ENCODE measurements around the gene DAP. TPM values are rescaled to one million over a fixed set of nuclear protein-coding genes. Genes with fewer than 3 reads are reported as not detected.
A peak's percentile ranks its signal among the peaks of the same experiment; 100 is the strongest.

The DAP gene
- total RNA-seq, 6 donors from 2014 or later, result 38.8 to 101 (median 77.6) TPM

DNA sequence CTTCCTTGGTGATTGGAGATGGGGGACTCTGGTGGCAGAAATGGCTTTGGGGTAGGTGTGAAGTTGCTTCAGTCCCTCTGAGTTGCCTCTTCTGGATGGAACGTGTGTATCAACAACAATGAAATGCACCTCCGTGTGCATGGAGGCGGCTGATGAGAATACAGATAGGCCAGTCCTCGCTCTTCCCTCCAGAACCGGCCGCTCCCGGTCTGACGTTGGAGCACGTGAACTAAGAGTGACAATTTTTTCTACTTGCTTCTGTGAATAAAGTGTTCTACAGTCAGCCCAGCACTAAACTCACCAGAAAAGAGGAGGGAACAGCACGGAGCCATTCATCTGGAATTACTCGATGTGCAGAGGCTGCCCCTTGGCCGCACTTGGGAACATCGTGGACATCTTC is 106.5 kb downstream of the DAP start:
- WGBS, 2 donors, result 92 to 94% methylated on average over 12 to 13 of the region's 13 CpGs
- no peak for TF ChIP-seq POLR2AphosphoS5 (IDR thresholded peaks at IDR 0.05)
- TF ChIP-seq EP300 (IDR thresholded peaks at IDR 0.05), result no peak
- TF ChIP-seq, protein P1, sequence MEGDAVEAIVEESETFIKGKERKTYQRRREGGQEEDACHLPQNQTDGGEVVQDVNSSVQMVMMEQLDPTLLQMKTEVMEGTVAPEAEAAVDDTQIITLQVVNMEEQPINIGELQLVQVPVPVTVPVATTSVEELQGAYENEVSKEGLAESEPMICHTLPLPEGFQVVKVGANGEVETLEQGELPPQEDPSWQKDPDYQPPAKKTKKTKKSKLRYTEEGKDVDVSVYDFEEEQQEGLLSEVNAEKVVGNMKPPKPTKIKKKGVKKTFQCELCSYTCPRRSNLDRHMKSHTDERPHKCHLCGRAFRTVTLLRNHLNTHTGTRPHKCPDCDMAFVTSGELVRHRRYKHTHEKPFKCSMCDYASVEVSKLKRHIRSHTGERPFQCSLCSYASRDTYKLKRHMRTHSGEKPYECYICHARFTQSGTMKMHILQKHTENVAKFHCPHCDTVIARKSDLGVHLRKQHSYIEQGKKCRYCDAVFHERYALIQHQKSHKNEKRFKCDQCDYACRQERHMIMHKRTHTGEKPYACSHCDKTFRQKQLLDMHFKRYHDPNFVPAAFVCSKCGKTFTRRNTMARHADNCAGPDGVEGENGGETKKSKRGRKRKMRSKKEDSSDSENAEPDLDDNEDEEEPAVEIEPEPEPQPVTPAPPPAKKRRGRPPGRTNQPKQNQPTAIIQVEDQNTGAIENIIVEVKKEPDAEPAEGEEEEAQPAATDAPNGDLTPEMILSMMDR (IDR thresholded peaks at IDR 0.05), result no peak
- TF ChIP-seq POLR2A (IDR thresholded peaks at IDR 0.05), result no peak
- no peak for ATAC-seq (ENCODE audit: low FRiP score in 2 of 2)

DNA sequence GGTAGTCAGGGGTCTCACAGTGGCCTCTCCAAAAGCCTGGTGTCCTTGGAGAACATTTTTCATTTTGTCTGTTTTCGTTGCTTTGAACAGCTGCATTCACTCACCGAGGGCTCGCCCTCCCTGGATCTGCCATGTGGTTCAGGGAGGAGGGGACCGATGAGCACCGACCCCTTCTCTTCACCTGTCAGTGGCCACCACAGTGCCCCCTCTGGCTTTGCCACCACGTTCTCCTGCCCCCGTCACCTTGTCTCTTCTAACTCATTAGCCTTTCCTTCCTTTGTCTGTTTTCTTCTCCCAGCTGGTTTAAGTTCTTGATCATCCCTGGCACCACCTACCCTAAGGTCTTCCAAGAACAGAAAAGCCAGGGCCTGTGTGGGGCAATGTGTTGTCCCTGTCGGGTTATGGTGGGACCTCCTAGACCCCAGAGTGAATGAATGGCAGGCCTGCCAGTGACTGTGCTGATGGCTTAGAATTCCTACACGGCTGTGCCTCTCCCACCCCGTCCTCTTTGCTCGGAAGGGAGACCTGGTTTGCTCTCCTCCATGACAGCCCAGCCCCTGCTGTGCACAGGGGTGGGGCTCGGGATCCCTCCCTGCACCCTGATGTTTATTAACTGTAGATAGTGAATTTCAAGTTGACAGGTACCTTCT is 107.2 kb downstream of the DAP start:
- no peaks in the 10 kb centered on the region for H3K4me1 ChIP-seq
- no peak overlapping the region for H3K4me3 ChIP-seq
- no peak for ATAC-seq (ENCODE audit: low FRiP score in 2 of 2)
- DNase-seq, result no peak
- H3K27me3 ChIP-seq, result peaks cover 0 to 3% (median 0%) of the 10 kb centered on the region in 4 donors
- no peaks in the 10 kb centered on the region for H3K9me3 ChIP-seq
- no peak overlapping the region for H3K27ac ChIP-seq
- TF ChIP-seq EP300 (IDR thresholded peaks at IDR 0.05) (no peak), POLR2A (IDR thresholded peaks at IDR 0.05) (no peak), POLR2AphosphoS5 (IDR thresholded peaks at IDR 0.05) (no peak)
- TF ChIP-seq, protein P1 (IDR thresholded peaks at IDR 0.05), result no peak
- WGBS, 2 donors, result 76 to 78% methylated on average over 12 of the region's 12 CpGs
- H3K36me3 ChIP-seq, result no peaks in the 10 kb centered on the region

More for the DNA sequence above, 106.5 kb downstream of the DAP start:
- DNase-seq, result no peak
- Histone ChIP-seq H3K9me3 (no peaks in the 10 kb centered on the region), H3K4me3 (no peak overlapping the region), H3K27me3 (no peaks in the 10 kb centered on the region), H3K4me1 (no peaks in the 10 kb centered on the region), H3K36me3 (no peaks in the 10 kb centered on the region), H3K27ac (no peak overlapping the region)

DNA sequence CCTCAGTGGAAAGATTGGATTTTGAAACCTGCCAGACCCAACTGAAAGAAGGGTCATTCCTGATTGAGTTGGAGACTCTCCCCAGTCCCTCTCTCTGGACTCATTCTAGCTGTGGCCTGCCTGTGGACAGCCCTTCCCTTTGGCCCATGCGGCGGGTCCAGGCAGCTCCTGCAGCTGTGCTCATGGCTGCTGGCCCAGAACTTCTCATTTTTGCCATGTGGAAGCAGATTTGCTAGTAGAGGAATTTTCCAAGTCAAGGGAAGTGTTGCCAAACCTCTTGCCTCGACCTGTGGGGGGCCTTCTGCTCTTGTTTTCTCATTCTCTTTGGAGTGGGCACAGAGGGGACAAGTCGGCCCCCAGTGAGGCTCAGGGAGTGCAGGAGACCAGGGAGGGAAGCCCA is 108.0 kb downstream of the DAP start:
- TF ChIP-seq EP300 (IDR thresholded peaks at IDR 0.05) (no peak), POLR2AphosphoS5 (IDR thresholded peaks at IDR 0.05) (no peak), POLR2A (IDR thresholded peaks at IDR 0.05) (no peak)
- TF ChIP-seq, protein P1 (IDR thresholded peaks at IDR 0.05), result no peak
- H3K27me3 ChIP-seq, result peaks cover 0 to 3% (median 0%) of the 10 kb centered on the region in 4 donors
- no peak overlapping the region for H3K27ac ChIP-seq
- ATAC-seq (ENCODE audit: low FRiP score in 2 of 2) (peak in 1 of 2 donors; percentile 73), DNase-seq (no peak)
- no peaks in the 10 kb centered on the region for H3K4me1 ChIP-seq
- H3K9me3 ChIP-seq, result no peaks in the 10 kb centered on the region
- H3K36me3 ChIP-seq, result no peaks in the 10 kb centered on the region
- 53 to 62% methylated on average over 3 to 4 of the region's 4 CpGs for WGBS, 2 donors
- no peak overlapping the region for H3K4me3 ChIP-seq

DNA sequence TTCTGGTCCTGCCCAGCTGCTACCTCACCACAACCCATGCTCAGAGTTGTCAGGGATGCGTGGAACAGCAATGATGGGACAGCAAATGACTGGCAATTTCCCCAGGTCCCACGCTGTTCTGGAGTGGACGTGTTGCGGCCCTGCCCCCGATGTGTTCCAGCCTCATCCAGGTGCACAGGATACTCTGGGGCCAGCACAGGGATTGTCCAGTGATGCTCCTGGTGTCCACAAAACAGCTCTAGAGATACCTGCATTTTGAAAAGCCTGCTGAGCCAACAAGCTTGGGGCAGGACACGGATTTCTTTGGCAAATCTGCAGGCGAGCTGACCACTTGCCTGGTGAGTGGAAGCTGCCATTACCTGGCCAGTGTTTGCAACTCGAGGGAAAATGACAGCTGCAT is 108.4 kb downstream of the DAP start:
- no peak for ATAC-seq (ENCODE audit: low FRiP score in 2 of 2)
- Histone ChIP-seq H3K27ac (no peak overlapping the region), H3K27me3 (peaks cover 0 to 3% (median 0%) of the 10 kb centered on the region in 4 donors), H3K36me3 (no peaks in the 10 kb centered on the region), H3K4me3 (no peak overlapping the region), H3K9me3 (no peaks in the 10 kb centered on the region), H3K4me1 (no peaks in the 10 kb centered on the region)
- 83 to 88% methylated on average over 3 to 8 of the region's 8 CpGs for WGBS, 2 donors
- TF ChIP-seq EP300 (IDR thresholded peaks at IDR 0.05), result no peak
- TF ChIP-seq, protein P1 (IDR thresholded peaks at IDR 0.05), result no peak
- no peak for TF ChIP-seq POLR2AphosphoS5 (IDR thresholded peaks at IDR 0.05)
- TF ChIP-seq POLR2A (IDR thresholded peaks at IDR 0.05), result no peak
- no peak for DNase-seq

DNA sequence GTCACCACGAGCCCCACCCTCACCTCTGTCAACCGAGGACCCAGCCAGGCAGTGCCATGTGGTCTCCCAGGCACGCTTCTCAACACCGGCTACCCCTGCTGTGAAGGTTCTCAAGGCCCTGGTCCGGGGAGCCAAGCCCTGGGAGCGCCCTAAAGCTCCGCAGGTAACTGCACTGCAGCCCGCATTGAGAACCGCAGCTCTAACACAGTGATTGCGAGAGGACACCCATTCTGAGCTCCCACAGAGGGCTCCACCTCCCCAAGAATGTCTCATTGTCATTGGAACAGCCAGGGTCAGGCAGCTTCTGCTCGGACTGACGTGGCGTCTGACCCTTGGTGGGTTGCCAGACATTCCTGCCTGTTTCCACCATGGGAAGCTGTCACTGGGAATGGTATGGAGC is 108.9 kb downstream of the DAP start:
- no peak overlapping the region for H3K4me3 ChIP-seq
- whole genome bisulfite sequencing, 2 donors, result 89 to 91% methylated on average over 11 to 13 of the region's 13 CpGs
- DNase-seq (no peak), ATAC-seq (ENCODE audit: low FRiP score in 2 of 2) (no peak)
- no peaks in the 10 kb centered on the region for H3K9me3 ChIP-seq
- H3K4me1 ChIP-seq, result no peaks in the 10 kb centered on the region
- H3K27me3 ChIP-seq, result peaks cover 0 to 3% (median 0%) of the 10 kb centered on the region in 4 donors
- TF ChIP-seq EP300 (IDR thresholded peaks at IDR 0.05) (no peak), POLR2AphosphoS5 (IDR thresholded peaks at IDR 0.05) (no peak), POLR2A (IDR thresholded peaks at IDR 0.05) (no peak)
- TF ChIP-seq, protein P1 (IDR thresholded peaks at IDR 0.05), result no peak
- no peak overlapping the region for H3K27ac ChIP-seq
- H3K36me3 ChIP-seq, result no peaks in the 10 kb centered on the region
